BE2C (cell line): Measurements from ENCODE around the gene TKFC.

Experiments used
- DNase-seq: peaks from one replicate; pipeline ENCODE4 v3.0.0-alpha.2; 2020
- H3K27me3 ChIP-seq: fragments of 250-450 bp; sonication (Bioruptor Pico); 2 replicates; pipeline ENCODE4 v1.5.1; 2020; ENCODE audit warnings: mild to moderate bottlenecking
- H3K36me3 ChIP-seq: fragments of 250-450 bp; sonication (Bioruptor Pico); 2 replicates; pipeline ENCODE4 v1.5.1; 2020; ENCODE audit warnings: mild to moderate bottlenecking
- H3K4me1 ChIP-seq: fragments of 250-450 bp; sonication (Bioruptor Pico); 2 replicates; pipeline ENCODE4 v1.5.1; 2020
- H3K4me3 ChIP-seq: 2 replicates; pipeline ENCODE4 v1.5.1; 2011; ENCODE audit warnings: low read depth, low read length
- H3K9me3 ChIP-seq: fragments of 250-450 bp; sonication (Bioruptor Pico); 2 replicates; pipeline ENCODE4 v1.5.1; 2020
- CTCF ChIP-seq: IDR thresholded peaks from 2 replicates; pipeline ENCODE4 v1.5.1; 2012; ENCODE audit warnings: mild to moderate bottlenecking, low read depth, low read length

TKFC gene

DNA sequence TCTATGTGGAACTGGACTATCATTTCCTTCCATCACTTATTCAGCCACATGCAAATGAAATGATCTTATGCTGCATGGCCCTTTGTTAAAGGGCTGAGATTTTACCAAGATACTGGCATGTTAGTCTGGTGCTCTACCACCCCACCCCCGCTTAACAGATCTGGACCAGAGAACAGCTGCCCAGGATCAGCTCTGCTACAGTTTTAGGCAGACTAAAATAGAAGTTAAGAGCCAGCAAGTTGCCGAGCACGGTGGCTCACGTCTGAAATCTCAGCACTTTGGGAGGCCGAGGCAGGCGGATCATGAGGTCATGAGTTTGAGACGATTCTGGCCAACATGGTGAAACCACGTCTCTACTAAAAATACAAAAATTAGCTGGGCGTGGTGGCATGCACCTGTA, 4.7 kb upstream of the TKFC start:
- Histone ChIP-seq H3K4me3 (no peak overlapping the region), H3K27me3 (no peaks in the 10 kb centered on the region), H3K4me1 (no peaks in the 10 kb centered on the region), H3K9me3 (no peaks in the 10 kb centered on the region), H3K36me3 (peaks cover 22% of the 10 kb centered on the region)
- DNase-seq: peak; percentile 18
- no peak for TF ChIP-seq CTCF

GRCh38 chr11:61329871-61330270, 3.2 kb upstream of the TKFC start:
- no peaks in the 10 kb centered on the region for H3K9me3 ChIP-seq
- DNase-seq: no peak
- no peaks in the 10 kb centered on the region for H3K27me3 ChIP-seq
- no peak overlapping the region for H3K4me3 ChIP-seq
- TF ChIP-seq CTCF: no peak
- no peaks in the 10 kb centered on the region for H3K4me1 ChIP-seq
- peaks cover 21% of the 10 kb centered on the region for H3K36me3 ChIP-seq

- peak overlapping the region; percentile 89 for H3K4me3 ChIP-seq
- H3K27me3 ChIP-seq: no peaks in the 10 kb centered on the region
- DNase-seq: no peak
- H3K4me1 ChIP-seq: no peaks in the 10 kb centered on the region; the same call in 1 of the 2 replicates
- no peaks in the 10 kb centered on the region for H3K9me3 ChIP-seq
- TF ChIP-seq CTCF: no peak
- peaks cover 13% of the 10 kb centered on the region for H3K36me3 ChIP-seq
Measured at GRCh38 chr11:61331651-61332050, 1.4 kb upstream of the TKFC start.

- H3K36me3 ChIP-seq: peaks cover 8% of the 10 kb centered on the region
- no peaks in the 10 kb centered on the region for H3K9me3 ChIP-seq
- no peak for DNase-seq
- peak overlapping the region; percentile 89 for H3K4me3 ChIP-seq
- no peaks in the 10 kb centered on the region for H3K27me3 ChIP-seq
- TF ChIP-seq CTCF: no peak
- no peaks in the 10 kb centered on the region; the same call in 1 of the 2 replicates for H3K4me1 ChIP-seq
Measured at GRCh38 chr11:61332281-61332796, 689 bp upstream of the TKFC start.

DNA sequence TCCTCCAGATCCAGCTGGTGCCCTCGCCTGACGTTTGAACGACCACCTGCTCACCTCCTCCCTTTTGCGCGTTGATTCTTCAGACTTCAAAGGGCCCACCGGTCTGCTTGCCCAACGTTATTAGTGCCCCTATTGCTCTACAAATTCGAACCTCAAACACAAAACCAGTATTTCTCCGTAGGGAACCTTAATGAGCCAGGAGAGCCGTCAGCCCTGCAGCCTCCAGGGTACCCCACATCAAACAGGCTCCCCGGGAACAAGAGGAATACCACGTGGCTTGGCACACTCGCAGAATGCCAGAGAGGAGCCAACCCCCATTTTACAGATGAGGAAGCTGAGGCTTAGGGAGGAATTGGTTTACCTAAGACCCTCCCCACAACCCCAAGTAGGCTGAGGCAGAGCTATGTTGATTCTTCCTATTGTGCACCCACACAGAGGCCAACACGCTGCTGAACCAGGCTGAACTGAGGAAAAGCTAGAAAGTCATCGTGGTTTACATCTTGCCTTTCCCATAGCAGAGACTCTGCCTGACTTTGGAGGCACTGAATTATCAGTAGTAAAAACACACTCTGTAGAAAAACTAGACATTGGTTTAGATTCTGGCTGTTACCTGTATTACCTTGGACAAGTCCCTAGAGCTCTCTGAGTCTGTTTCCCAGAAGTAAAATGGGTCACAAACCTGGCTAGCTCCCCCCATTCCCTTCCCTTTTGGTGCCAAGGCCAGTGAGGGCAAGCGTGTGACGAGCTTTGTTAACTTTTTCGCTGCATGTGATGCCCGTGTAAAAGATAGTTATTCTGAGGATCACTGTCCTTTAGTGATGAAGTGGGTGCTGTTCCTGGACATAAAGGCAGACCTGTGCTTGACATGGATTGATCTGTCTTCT, 764 bp downstream of the TKFC start:
- Histone ChIP-seq H3K36me3 (peaks cover 5% of the 10 kb centered on the region), H3K9me3 (no peaks in the 10 kb centered on the region), H3K4me1 (no peaks in the 10 kb centered on the region; the same call in 1 of the 2 replicates), H3K4me3 (peak overlapping the region; percentile 89), H3K27me3 (no peaks in the 10 kb centered on the region)
- DNase-seq: no peak
- no peak for TF ChIP-seq CTCF
